ENCODE data around the gene CGNL1.

CGNL1 gene

GRCh38 chr15:57464480-57464879 lies 88.2 kb downstream of the CGNL1 start:
- in situ Hi-C loops (cut with MboI; ENCODE audit: low sequenced_read_pairs, unreplicated experiment) = no loop called here
- TF ChIP-seq, protein P1, sequence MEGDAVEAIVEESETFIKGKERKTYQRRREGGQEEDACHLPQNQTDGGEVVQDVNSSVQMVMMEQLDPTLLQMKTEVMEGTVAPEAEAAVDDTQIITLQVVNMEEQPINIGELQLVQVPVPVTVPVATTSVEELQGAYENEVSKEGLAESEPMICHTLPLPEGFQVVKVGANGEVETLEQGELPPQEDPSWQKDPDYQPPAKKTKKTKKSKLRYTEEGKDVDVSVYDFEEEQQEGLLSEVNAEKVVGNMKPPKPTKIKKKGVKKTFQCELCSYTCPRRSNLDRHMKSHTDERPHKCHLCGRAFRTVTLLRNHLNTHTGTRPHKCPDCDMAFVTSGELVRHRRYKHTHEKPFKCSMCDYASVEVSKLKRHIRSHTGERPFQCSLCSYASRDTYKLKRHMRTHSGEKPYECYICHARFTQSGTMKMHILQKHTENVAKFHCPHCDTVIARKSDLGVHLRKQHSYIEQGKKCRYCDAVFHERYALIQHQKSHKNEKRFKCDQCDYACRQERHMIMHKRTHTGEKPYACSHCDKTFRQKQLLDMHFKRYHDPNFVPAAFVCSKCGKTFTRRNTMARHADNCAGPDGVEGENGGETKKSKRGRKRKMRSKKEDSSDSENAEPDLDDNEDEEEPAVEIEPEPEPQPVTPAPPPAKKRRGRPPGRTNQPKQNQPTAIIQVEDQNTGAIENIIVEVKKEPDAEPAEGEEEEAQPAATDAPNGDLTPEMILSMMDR (IDR thresholded peaks at IDR 0.05; ENCODE audit: borderline replicate concordance, control extremely low read depth, extremely low read depth, insufficient read depth, missing control alignments) = no peak
- no peak for DNase-seq (ENCODE audit: low spot score)

GRCh38 chr15:57468486-57468885 lies 92.2 kb downstream of the CGNL1 start:
- TF ChIP-seq, protein P1 (IDR thresholded peaks at IDR 0.05; ENCODE audit: borderline replicate concordance, control extremely low read depth, extremely low read depth, insufficient read depth, missing control alignments) = no peak
- DNase-seq (ENCODE audit: low spot score) = no peak
- in situ Hi-C loops (cut with MboI; ENCODE audit: low sequenced_read_pairs, unreplicated experiment) = no loop called here

DNA sequence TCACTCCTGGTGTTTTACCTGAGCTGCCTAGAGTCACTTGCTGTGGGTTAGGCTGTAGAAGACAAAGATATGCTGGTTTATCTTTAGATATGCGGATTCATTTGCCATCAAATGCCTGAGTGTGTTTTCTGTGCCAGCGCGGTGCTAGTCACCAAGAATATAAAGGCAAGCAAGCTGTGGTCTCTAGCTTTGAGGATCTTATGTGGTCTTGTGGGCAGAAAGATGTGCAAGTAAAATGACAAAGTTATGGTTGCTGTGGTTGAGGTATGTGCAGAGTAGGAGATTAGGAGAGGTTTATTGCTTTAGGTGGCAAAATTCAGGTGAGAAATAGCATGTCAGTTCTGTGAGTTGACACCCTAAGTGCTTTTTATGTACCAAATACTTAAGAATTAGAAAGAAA lies 94.2 kb downstream of the CGNL1 start:
- in situ Hi-C loops (cut with MboI; ENCODE audit: low sequenced_read_pairs, unreplicated experiment) = no loop called here
- DNase-seq (ENCODE audit: low spot score) = no peak
- TF ChIP-seq, protein P1 (IDR thresholded peaks at IDR 0.05; ENCODE audit: borderline replicate concordance, control extremely low read depth, extremely low read depth, insufficient read depth, missing control alignments) = no peak

- no peak for DNase-seq (ENCODE audit: low spot score)
- TF ChIP-seq, protein P1 (IDR thresholded peaks at IDR 0.05; ENCODE audit: borderline replicate concordance, control extremely low read depth, extremely low read depth, insufficient read depth, missing control alignments) = no peak
- in situ Hi-C loops (cut with MboI; ENCODE audit: low sequenced_read_pairs, unreplicated experiment) = no loop called here
Observed at GRCh38 chr15:57472861-57473260, 96.6 kb downstream of the CGNL1 start.

- no peak for DNase-seq (ENCODE audit: low spot score)
- in situ Hi-C loops (cut with MboI; ENCODE audit: low sequenced_read_pairs, unreplicated experiment) = no loop called here
- TF ChIP-seq, protein P1 (IDR thresholded peaks at IDR 0.05; ENCODE audit: borderline replicate concordance, control extremely low read depth, extremely low read depth, insufficient read depth, missing control alignments) = no peak
Observed at GRCh38 chr15:57476533-57476975, 100.2 kb downstream of the CGNL1 start.

DNA sequence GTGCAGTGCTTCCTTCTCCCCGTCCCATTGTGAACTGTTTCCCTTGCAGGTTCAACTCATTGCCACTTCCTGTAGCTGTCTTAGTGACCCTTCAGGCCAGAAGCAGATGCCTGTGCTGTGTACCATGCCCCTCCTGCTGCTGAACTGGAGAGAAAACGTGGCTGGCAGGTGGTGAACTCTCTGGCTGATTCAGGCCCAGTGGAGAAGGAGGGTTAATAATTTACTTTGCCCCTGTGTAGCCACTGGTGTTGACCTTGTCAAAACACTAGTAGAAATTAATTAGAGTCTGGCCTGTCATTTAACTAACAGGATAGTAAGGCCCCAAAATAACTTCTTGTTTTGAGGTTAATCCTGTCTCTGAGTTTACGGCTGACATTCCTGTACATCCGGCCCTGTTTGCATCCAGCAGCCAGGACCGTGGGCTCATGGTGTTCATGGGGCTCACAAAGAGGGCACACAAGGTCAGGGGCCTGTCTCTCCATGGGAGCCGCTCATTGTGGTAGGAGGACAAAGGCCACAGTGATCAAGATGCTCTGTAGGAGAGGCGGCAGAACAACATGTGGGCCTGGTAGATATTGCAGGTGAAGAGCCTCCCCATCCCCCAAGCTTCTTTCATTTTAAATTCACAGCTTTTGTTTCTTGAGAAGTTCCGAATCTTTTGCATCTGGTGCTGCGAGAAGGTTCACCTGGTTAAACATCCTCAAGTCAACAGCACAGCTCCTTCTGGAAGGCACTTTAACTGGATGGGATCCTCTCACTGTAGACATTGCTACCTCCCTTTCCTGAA lies 101.6 kb downstream of the CGNL1 start:
- in situ Hi-C loops (cut with MboI; ENCODE audit: low sequenced_read_pairs, unreplicated experiment) = no loop called here
- TF ChIP-seq, protein P1 (IDR thresholded peaks at IDR 0.05; ENCODE audit: borderline replicate concordance, control extremely low read depth, extremely low read depth, insufficient read depth, missing control alignments) = no peak
- DNase-seq (ENCODE audit: low spot score) = no peak
